ENCODE results near the gene C12orf75.

The C12orf75 gene

GRCh38 chr12:105384916-105385535, 54.5 kb downstream of the C12orf75 start:
- no peak for TF ChIP-seq CTCF (IDR thresholded peaks at IDR 0.05)

- TF ChIP-seq CTCF (IDR thresholded peaks at IDR 0.05): no peak
Observed at GRCh38 chr12:105386431-105386830, 55.9 kb downstream of the C12orf75 start.

GRCh38 chr12:105391231-105391630, 60.7 kb downstream of the C12orf75 start:
- TF ChIP-seq CTCF (IDR thresholded peaks at IDR 0.05): no peak

GRCh38 chr12:105393587-105393986, 63.1 kb downstream of the C12orf75 start:
- no peak for TF ChIP-seq CTCF (IDR thresholded peaks at IDR 0.05)

- no peak for TF ChIP-seq CTCF (IDR thresholded peaks at IDR 0.05)
Observed at GRCh38 chr12:105396024-105396423, 65.5 kb downstream of the C12orf75 start.

GRCh38 chr12:105396983-105397382, 66.5 kb downstream of the C12orf75 start:
- no peak for TF ChIP-seq CTCF (IDR thresholded peaks at IDR 0.05)

- no peak for TF ChIP-seq CTCF (IDR thresholded peaks at IDR 0.05)
Observed at GRCh38 chr12:105398930-105399329, 68.4 kb downstream of the C12orf75 start.

Measured in LNCAP (cell line).